GM23248 (cell line): Measurements from ENCODE around the gene EPS8.

Experiments used
- EZH2 ChIP-seq: fragments of 200-600 bp; sonication (generic); IDR thresholded peaks from 2 replicates; pipeline ENCODE4 v1.6.1; 2018; ENCODE audit warnings: antibody characterized with exemption, mild to moderate bottlenecking; ENCODE audit not compliant: insufficient read depth, poor library complexity, severe bottlenecking
- EZH2phosphoT487 ChIP-seq: fragments of 200-600 bp; sonication (generic); IDR thresholded peaks from 2 replicates; pipeline ENCODE4 v1.6.1; 2018; ENCODE audit warnings: antibody characterized with exemption, moderate library complexity, mild to moderate bottlenecking, low read depth; ENCODE audit not compliant: insufficient read depth

DNA sequence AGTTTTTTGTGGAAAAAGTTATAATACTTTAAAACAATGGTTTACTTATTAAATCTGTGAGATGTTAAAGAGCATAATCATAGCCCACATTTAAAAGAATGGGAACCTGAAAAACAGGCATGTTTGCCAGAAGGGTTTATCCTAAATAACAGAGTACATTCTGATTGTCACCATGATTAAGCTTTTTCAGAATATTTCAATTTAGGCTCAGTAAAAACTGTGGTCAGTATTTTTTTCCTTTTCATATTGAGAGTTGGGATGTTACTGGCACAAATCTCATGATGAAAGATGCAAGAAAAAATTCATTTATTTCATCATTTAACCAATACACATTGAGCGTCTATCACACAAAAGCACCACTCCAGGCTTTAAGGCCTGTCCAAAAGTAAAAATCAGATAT is 18.6 kb downstream of the EPS8 start:
- no peak for TF ChIP-seq EZH2
- TF ChIP-seq EZH2phosphoT487: no peak
